ENCODE data around the gene ANAPC7.
"Not testable (repeated sequence)": the region's sequence is repeated elsewhere in the genome, so short reads cannot be mapped to it uniquely, and the experiment has no call there.

ANAPC7 gene

DNA sequence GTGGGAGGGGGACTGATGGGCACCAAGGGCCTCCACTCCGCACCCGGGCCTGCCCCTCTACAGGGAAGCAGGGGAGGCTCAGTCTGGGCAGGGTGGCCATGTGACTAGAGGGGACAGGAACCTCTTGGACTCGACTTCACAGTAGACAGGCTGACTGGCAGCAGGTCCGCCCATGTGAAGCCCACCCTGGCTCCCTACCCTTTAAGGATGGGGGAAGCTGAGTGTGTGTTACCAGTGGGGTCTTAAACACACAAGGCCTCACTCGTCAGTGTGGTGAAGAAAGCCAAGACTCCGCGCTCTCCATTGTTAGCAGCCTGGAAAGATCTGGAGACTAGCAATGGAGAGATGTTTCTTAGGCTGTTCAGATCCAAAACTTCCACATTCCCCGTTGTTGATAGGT is 52.4 kb downstream of the ANAPC7 start:
- DNase-seq, result peak in 1 of 10 donors; percentile 25
- intact Hi-C loops (cut with DNase I), result no loop called here

GRCh38 chr12:110349514-110350151 is 53.9 kb downstream of the ANAPC7 start:
- peak in 7 of 10 donors; percentile 36 to 92 (median 44) for DNase-seq
- intact Hi-C loops (cut with DNase I), result no loop called here

- intact Hi-C loops (cut with DNase I), result no loop called here
- peak in 1 of 10 donors; percentile 69 for DNase-seq
Observed at GRCh38 chr12:110349096-110349495, 54.4 kb downstream of the ANAPC7 start.

DNA sequence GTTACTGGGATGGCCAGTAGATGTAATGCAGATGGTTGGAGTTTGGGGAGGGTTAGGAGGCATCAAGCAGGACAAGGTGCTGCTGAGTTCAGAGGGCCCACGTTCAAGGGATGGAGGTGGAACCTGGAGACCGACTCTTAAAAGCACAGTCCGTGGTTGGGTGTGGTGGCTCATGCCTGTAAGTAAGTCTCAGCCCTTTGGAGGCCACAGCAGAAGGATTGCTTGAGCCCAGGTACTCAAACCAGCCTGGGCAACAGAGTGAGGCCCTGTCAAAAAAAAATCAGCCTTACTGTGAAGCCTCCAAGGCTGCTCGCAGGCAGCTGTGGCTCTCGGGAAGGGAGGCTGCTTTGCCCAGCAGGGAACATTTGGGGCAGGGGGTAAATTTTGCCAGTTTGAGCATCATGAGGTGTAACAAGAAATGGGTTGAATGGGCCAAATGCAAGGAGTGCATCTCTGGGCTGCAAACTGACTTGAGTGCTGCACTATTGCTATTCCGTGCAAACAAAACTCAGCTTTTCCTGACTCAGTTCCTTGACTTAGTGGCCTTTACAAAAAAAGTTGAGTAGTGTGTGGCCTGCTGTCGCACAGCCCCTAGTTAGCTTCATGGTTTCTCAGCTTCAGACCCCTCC is 55.0 kb downstream of the ANAPC7 start:
- DNase-seq, result peak in 1 of 10 donors; percentile 63
- intact Hi-C loops (cut with DNase I), result no loop called here

DNA sequence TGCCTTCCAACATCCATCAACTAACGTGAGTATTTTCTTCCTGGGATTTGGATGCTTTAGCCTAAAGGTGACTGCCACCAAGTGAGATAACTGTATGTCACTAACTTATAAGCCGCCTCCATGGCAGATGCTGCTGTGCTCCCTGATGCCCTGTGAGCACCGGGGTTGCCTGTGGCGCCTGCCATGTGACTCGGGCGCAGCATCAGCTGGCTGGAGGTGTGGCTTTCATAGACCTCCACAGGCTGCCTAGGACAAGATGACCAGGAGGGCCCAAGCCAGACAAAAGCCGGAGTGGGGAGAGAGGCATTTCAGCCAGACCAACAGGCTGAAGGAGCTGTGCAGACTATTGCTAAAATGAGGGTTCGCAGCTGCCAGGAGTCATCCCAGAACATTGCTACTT is 55.7 kb downstream of the ANAPC7 start:
- intact Hi-C loops (cut with DNase I), result no loop called here
- peak in 1 of 10 donors; percentile 72 for DNase-seq

DNA sequence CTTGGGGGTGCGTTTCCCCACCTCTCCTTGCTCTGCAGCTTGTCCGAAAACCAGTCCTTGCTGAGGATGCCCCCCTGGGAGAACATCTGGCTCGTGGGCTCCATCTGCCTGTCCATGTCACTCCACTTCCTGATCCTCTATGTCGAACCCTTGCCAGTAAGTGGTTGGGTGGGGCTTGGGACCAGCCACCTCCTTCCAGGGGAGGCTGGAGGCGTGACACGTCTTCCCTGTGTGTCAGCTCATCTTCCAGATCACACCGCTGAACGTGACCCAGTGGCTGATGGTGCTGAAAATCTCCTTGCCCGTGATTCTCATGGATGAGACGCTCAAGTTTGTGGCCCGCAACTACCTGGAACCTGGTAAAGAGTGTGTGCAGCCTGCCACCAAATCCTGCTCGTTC is 57.5 kb downstream of the ANAPC7 start:
- peak in 1 of 10 donors; percentile 61 for DNase-seq
- intact Hi-C loops (cut with DNase I), result no loop called here

DNA sequence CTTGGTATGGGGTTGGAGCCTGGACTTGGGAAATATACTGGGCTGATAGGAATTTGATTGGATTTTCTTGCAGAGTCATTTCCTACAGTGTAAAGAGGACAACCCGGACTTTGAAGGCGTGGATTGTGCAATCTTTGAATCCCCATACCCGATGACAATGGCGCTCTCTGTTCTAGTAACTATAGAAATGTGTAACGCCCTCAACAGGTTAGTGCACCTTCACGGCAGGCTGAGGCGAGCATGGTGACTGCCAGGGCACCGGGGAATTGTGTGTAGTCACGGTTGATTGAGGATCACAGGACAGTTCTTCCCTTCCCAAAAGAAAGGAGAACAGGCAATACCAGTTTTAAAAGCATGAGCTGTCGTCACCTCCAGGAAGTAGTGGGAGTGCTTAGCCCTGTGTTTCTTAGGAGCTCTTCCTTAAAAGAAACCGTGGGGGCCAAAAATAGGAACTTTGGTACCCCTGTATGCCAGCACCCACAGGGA is 58.3 kb downstream of the ANAPC7 start:
- intact Hi-C loops (cut with DNase I), result no loop called here
- DNase-seq, result peak in 1 of 10 donors; percentile 41

GRCh38 chr12:110344657-110345056 is 58.9 kb downstream of the ANAPC7 start:
- DNase-seq, result peak in 1 of 10 donors; percentile 80
- intact Hi-C loops (cut with DNase I), result no loop called here

DNA sequence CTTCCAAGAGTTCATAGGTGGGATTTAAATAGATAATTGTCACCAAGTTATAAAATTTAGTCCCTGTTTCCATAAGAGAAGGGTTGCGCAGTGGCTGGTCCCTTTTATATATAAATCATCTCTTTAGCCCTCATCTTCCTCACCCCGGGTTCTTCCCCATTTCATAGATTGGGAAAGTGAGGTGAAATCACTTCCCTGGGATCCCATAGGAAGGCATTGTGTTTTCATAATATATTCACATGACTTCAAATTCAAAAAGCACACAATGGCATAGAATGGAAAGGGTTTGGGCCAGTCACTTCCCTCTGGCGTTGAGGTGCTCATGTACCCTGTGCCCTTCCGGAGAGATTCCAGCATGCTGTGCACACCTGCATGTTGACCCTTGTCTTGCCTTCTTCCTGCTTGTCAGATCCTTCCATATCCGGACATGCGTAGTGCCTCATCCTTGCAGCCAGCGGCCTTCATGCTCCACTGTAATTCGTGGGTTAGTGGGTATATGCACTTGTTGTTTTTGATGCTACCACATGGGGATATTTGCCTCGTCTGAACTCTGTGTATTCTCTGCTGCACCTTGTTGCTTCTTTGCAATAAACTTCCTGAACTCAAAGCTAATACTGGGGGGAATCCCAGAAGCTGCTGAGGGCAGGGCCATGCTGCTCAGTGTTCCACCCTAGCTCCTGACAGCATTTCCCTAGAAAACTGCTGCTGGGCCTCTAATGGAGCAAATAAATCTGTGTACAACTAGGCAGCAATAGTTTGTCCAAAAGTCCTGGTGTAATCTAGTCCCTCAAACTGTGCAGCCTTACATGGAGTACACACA is 59.6 kb downstream of the ANAPC7 start:
- DNase-seq, result peak in 1 of 10 donors; percentile 29
- intact Hi-C loops (cut with DNase I), result no loop called here

GRCh38 chr12:110343114-110343513 is 60.4 kb downstream of the ANAPC7 start:
- intact Hi-C loops (cut with DNase I), result no loop called here
- DNase-seq, result peak in 1 of 10 donors; percentile 13

GRCh38 chr12:110342157-110342556 is 61.4 kb downstream of the ANAPC7 start:
- peak in 1 of 10 donors; percentile 53 for DNase-seq
- intact Hi-C loops (cut with DNase I), result no loop called here

DNA sequence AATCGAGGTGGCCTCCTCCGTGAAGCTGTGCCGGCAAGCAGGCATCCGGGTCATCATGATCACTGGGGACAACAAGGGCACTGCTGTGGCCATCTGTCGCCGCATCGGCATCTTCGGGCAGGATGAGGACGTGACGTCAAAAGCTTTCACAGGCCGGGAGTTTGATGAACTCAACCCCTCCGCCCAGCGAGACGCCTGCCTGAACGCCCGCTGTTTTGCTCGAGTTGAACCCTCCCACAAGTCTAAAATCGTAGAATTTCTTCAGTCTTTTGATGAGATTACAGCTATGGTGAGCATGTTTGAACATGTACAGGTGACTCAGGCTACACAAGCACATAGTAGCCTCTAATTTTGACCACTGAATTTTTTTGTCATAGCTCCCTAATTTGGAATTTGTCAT is 62.8 kb downstream of the ANAPC7 start:
- intact Hi-C loops (cut with DNase I), result no loop called here
- peak in 1 of 10 donors; percentile 77 for DNase-seq

GRCh38 chr12:110340261-110340660 is 63.2 kb downstream of the ANAPC7 start:
- DNase-seq, result peak in 1 of 10 donors; percentile 54
- intact Hi-C loops (cut with DNase I), result not testable (repeated sequence)

DNA sequence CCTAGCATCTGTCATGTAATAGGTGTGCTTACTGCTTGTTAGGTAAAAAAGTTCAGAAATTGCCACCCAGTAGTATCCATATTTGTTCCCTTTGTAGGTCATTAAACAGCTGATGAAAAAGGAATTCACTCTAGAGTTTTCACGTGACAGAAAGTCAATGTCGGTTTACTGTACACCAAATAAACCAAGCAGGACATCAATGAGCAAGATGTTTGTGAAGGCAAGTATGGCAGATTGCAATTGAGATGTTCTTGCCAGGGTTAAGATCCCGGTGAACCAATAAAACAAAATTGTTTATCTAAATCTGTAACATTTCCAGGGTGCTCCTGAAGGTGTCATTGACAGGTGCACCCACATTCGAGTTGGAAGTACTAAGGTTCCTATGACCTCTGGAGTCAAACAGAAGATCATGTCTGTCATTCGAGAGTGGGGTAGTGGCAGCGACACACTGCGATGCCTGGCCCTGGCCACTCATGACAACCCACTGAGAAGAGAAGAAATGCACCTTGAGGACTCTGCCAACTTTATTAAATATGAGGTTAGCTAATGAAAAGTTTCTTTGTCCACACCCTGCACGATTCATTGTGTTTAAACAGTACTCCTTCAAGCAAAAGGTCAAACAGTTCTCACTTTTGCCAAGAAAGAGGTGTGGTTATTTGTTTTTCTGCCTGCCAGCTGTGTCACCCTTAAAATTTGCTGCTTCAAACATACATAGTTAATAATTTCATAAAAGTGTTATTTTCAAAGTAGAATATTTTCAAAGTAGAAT is 64.1 kb downstream of the ANAPC7 start:
- intact Hi-C loops (cut with DNase I), result no loop called here
- no peak for DNase-seq

DNA sequence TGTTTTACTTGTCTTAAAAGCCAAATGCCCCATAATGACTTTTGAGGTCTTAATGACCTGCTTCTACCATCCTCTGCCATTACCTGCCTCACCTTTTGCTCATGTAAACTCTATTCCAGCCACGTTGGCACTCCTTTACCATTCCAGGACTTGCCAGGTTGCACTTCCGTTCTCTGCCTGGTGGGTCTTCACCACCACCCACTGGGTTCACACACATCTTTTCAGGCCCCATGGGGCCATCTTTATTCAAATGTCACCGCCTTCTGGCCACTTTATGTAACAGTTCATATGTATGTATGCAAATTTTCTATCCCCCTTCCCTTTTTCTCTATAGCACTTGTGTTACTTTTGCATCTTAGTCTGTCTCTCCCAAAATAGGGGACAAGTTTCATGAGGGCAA is 64.8 kb downstream of the ANAPC7 start:
- no peak for DNase-seq

DNA sequence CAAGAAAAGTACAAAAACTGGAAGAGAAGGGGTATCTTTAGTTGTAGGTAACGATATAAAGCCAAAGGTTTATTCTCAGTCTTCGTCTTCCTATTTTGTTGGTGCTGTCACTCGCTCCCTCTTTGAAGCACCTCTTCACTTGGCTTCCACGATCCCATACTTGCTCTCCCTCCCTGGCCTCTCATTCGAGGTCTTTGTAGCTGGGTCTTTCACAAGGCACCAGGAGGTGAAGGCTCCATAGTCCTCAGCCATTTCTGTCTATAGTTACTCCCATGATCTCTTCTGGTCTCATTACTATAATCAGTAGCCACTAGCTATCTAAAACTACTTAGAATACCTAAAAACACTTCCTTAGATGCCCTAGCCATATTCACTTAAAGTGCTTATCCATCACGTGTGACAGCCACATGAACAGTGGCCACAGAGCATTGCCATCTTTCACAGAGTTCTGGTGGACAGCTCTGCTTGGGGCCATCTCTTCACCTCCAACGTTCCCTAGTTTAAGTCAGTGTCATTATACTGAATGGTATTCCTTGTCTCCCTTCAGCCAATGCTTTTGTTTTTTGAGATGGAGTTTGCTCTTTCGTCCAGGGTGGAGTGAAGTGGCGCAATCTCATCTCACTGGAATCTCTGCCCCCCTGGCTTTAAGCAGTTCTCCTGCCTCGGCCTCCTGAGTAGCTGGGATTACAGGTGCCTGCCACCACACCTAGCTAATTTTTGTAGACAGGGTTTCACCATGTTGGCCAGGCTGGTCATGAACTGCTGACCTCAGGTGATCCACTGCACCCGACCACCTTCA is 65.4 kb downstream of the ANAPC7 start:
- intact Hi-C loops (cut with DNase I), result no loop called here
- no peak for DNase-seq

More for the DNA sequence above, 64.8 kb downstream of the ANAPC7 start:
- intact Hi-C loops (cut with DNase I), result no loop called here

DNA sequence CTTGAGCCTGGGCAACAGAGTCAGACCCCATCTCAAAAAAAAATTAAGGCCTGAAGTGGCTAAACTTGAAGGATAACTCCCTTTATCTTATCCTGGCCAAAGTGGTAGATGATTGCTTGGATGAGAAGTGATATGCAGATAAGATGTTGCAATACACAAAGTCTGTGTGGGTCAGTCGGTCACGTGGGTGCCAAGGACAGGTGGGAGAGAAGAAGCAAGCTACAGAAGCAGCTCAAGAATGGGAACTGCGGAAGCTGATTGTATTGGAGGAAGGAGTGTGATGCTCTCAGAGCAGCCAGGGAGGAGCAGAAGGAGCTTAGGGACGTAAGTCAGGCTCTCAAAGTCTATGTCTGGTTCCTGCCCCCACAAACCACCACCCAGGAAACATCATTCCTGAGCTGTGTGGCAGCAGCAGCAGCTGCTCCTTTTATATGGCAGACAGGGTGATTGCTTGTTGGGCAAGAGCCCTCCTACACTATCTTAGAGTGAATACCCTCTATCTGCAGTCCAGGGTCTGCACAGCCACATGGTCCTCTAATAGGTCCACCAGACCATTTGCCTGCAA is 67.9 kb downstream of the ANAPC7 start:
- intact Hi-C loops (cut with DNase I), result no loop called here
- no peak for DNase-seq

- DNase-seq, result no peak
- intact Hi-C loops (cut with DNase I), result no loop called here
Observed at GRCh38 chr12:110333201-110333600, 70.3 kb downstream of the ANAPC7 start.

GRCh38 chr12:110330544-110330943 is 73.0 kb downstream of the ANAPC7 start:
- DNase-seq, result no peak
- intact Hi-C loops (cut with DNase I), result no loop called here

Measured in posterior cingulate gyrus (tissue), 11 donors.